HG03354 (cell line): Measurements from ENCODE around the gene RPL13.
"Not testable (repeated sequence)": the region's sequence is repeated elsewhere in the genome, so short reads cannot be mapped to it uniquely, and the experiment has no call there.

ENCODE experiments used
- ATAC-seq: cut with Tn5 transposase; IDR thresholded peaks from one replicate; pipeline ENCODE4 v1.9.1; 2021; ENCODE audit warnings: mild to moderate bottlenecking; ENCODE audit not compliant: unreplicated experiment, poor library complexity, severe bottlenecking

The RPL13 gene

GRCh38 chr16:89561142-89561883, 831 bp downstream of the RPL13 start:
- no peak for ATAC-seq

- no peak for ATAC-seq
Observed at GRCh38 chr16:89561884-89562599, 1.6 kb downstream of the RPL13 start.

- ATAC-seq = no peak
Observed at GRCh38 chr16:89562939-89563338, 2.5 kb downstream of the RPL13 start.

GRCh38 chr16:89563639-89564392, 3.3 kb downstream of the RPL13 start:
- no peak for ATAC-seq

- no peak for ATAC-seq
Observed at GRCh38 chr16:89564476-89565255, 4.2 kb downstream of the RPL13 start.

- ATAC-seq = no peak
Observed at GRCh38 chr16:89565256-89565505, 4.7 kb downstream of the RPL13 start.

- ATAC-seq = no peak
Observed at GRCh38 chr16:89565506-89566372, 5.3 kb downstream of the RPL13 start.

GRCh38 chr16:89567656-89568594, 7.4 kb downstream of the RPL13 start:
- ATAC-seq = no peak

- no peak for ATAC-seq
Observed at GRCh38 chr16:89569506-89570341, 9.2 kb downstream of the RPL13 start.

GRCh38 chr16:89570342-89570923, 10.0 kb downstream of the RPL13 start:
- no peak for ATAC-seq

- not testable (repeated sequence) for ATAC-seq
Observed at GRCh38 chr16:89570983-89571598, 10.6 kb downstream of the RPL13 start.

GRCh38 chr16:89571636-89572035, 11.2 kb downstream of the RPL13 start:
- no peak for ATAC-seq

GRCh38 chr16:89572073-89572484, 11.6 kb downstream of the RPL13 start:
- ATAC-seq = peak; percentile 45

- no peak for ATAC-seq
Observed at GRCh38 chr16:89572485-89573205, 12.2 kb downstream of the RPL13 start.

- peak; percentile 8 for ATAC-seq
Observed at GRCh38 chr16:89573826-89574680, 13.6 kb downstream of the RPL13 start.
